Measurements from ENCODE around the gene YTHDC1.

The YTHDC1 gene

GRCh38 chr4:68352791-68353190 lies 2.9 kb upstream of the YTHDC1 start:
- DNase-seq = no peak

- no peak for DNase-seq
Measured at GRCh38 chr4:68349279-68349648, 626 bp downstream of the YTHDC1 start.

GRCh38 chr4:68348577-68348976 lies 1.3 kb downstream of the YTHDC1 start:
- no peak for DNase-seq

GRCh38 chr4:68347845-68348244 lies 2.0 kb downstream of the YTHDC1 start:
- DNase-seq = no peak

- DNase-seq = no peak
Measured at GRCh38 chr4:68346461-68346860, 3.4 kb downstream of the YTHDC1 start.

- DNase-seq = no peak
Measured at GRCh38 chr4:68344785-68345184, 5.1 kb downstream of the YTHDC1 start.

GRCh38 chr4:68344049-68344448 lies 5.8 kb downstream of the YTHDC1 start:
- DNase-seq = no peak

- DNase-seq = no peak
Measured at GRCh38 chr4:68342134-68342533, 7.8 kb downstream of the YTHDC1 start.

- DNase-seq = no peak
Measured at GRCh38 chr4:68338625-68339024, 11.3 kb downstream of the YTHDC1 start.

- DNase-seq = no peak
Measured at GRCh38 chr4:68337522-68337921, 12.4 kb downstream of the YTHDC1 start.

GRCh38 chr4:68337004-68337403 lies 12.9 kb downstream of the YTHDC1 start:
- no peak for DNase-seq

- no peak for DNase-seq
Measured at GRCh38 chr4:68336530-68336929, 13.4 kb downstream of the YTHDC1 start.

GRCh38 chr4:68326141-68326540 lies 23.7 kb downstream of the YTHDC1 start:
- DNase-seq = no peak

- no peak for DNase-seq
Measured at GRCh38 chr4:68324519-68325262, 25.2 kb downstream of the YTHDC1 start.

GRCh38 chr4:68319040-68319439 lies 30.9 kb downstream of the YTHDC1 start:
- no peak for DNase-seq

- DNase-seq = no peak
Measured at GRCh38 chr4:68316193-68316969, 33.5 kb downstream of the YTHDC1 start.

GRCh38 chr4:68310651-68311247 lies 39.1 kb downstream of the YTHDC1 start:
- no peak for DNase-seq

GRCh38 chr4:68304731-68305130 lies 45.2 kb downstream of the YTHDC1 start:
- no peak for DNase-seq

GRCh38 chr4:68299492-68300457 lies 50.1 kb downstream of the YTHDC1 start:
- DNase-seq = no peak

GRCh38 chr4:68297137-68297536 lies 52.8 kb downstream of the YTHDC1 start:
- DNase-seq = no peak

GRCh38 chr4:68291256-68291655 lies 58.6 kb downstream of the YTHDC1 start:
- DNase-seq = no peak

GRCh38 chr4:68288393-68288740 lies 61.5 kb downstream of the YTHDC1 start:
- no peak for DNase-seq

Data from SW 1271 (cell line).